NCI-H748 (cell line): ENCODE measurements around the gene COASY.

Experiments used
- DNase-seq: peaks from one replicate; lab custom pipeline; 2025; ENCODE audit not compliant: unreplicated experiment; lab: John Stamatoyannopoulos, UW

Gene COASY

GRCh38 chr17:42609814-42610801 lies 48.2 kb downstream of the COASY start:
- peak; percentile 65 for DNase-seq

DNA sequence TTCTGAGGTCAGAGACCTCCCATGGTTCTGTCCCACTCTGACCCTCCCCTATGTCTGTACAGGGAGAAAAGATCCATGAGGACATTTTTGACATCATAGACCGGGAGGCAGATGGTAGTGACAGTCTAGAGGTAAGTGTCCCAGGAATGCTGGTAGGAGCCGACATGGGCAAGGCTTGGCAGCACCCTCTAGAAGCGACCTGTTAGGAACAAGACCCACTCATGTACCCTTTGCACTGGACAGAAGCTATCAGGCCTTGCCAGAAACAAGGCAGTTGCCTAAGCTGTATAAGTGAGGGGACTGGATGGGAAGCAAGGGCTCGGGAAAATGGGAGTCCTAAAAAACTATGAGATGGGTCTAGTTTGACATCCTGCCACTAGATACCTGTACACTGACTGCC lies 50.1 kb downstream of the COASY start:
- no peak for DNase-seq

DNA sequence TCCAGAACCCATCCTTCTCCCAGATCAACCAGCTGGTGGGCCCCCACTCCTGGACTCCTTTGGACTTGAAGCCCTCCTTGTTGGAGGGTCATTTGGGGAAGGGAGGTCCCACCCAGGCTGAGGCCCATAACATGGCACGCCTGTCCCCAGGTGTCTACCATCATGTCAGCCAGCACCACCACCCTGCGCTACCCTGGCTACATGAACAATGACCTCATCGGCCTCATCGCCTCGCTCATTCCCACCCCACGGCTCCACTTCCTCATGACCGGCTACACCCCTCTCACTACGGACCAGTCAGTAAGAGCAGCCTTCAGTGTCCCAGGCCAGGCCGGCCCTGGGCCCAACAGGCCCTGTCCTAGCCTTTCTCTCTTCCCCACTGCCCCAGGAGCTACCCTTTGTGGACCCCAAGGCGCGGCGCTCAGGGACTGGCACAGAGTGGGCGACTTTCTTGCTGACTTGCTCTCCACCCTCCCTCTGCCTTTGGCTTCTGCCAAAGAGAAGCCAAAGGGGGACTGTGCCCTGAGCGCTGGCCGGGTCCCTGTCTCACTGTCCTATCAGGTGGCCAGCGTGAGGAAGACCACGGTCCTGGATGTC lies 51.8 kb downstream of the COASY start:
- no peak for DNase-seq
